Measurements from ENCODE around the gene PDE4B. TPM values are rescaled to one million over a fixed set of nuclear protein-coding genes. Genes with fewer than 3 reads are reported as not detected.
A peak's percentile ranks its signal among the peaks of the same experiment; 100 is the strongest.
"Not testable (repeated sequence)": the region's sequence is repeated elsewhere in the genome, so short reads cannot be mapped to it uniquely, and the experiment has no call there.

Gene PDE4B
- total RNA-seq, 2 experiments from 2014 or later: 23.4 to 26.2 TPM

GRCh38 chr1:66312271-66312990, 519.7 kb downstream of the PDE4B start:
- no peak overlapping the region for H3K4me3 Mint-ChIP-seq
- peaks cover 10% of the 10 kb centered on the region for H3K4me1 Mint-ChIP-seq (ENCODE audit: low read depth)
- H3K9me3 Mint-ChIP-seq: no peaks in the 10 kb centered on the region
- H3K36me3 Mint-ChIP-seq (ENCODE audit: low read depth): no peaks in the 10 kb centered on the region
- no peak overlapping the region for H3K27ac Mint-ChIP-seq
- intact Hi-C loops (cut with micrococcal nuclease): no loop called here
- H3K27me3 Mint-ChIP-seq (ENCODE audit: low read depth): no peaks in the 10 kb centered on the region
- CTCF ChIA-PET: interaction anchor here (0.6 kb wide), 1 partner anchor 28 kb away, joined by 4 read pairs; no protein-coding TSS in a partner anchor
- no peak for DNase-seq

- H3K4me3 Mint-ChIP-seq: no peak overlapping the region
- peaks cover 10% of the 10 kb centered on the region for H3K4me1 Mint-ChIP-seq (ENCODE audit: low read depth)
- no peaks in the 10 kb centered on the region for H3K27me3 Mint-ChIP-seq (ENCODE audit: low read depth)
- CTCF ChIA-PET: no interaction called here
- H3K36me3 Mint-ChIP-seq (ENCODE audit: low read depth): no peaks in the 10 kb centered on the region
- H3K27ac Mint-ChIP-seq: no peak overlapping the region
- intact Hi-C loops (cut with micrococcal nuclease): no loop called here
- DNase-seq: no peak
- H3K9me3 Mint-ChIP-seq: no peaks in the 10 kb centered on the region
Observed at GRCh38 chr1:66313429-66313828, 520.7 kb downstream of the PDE4B start.

GRCh38 chr1:66315671-66316070, 523.0 kb downstream of the PDE4B start:
- DNase-seq: no peak
- H3K4me3 Mint-ChIP-seq: no peak overlapping the region
- H3K9me3 Mint-ChIP-seq: no peaks in the 10 kb centered on the region
- H3K27ac Mint-ChIP-seq: no peak overlapping the region
- no peaks in the 10 kb centered on the region for H3K36me3 Mint-ChIP-seq (ENCODE audit: low read depth)
- CTCF ChIA-PET: no interaction called here
- H3K27me3 Mint-ChIP-seq (ENCODE audit: low read depth): no peaks in the 10 kb centered on the region
- peaks cover 10% of the 10 kb centered on the region for H3K4me1 Mint-ChIP-seq (ENCODE audit: low read depth)
- intact Hi-C loops (cut with micrococcal nuclease): no loop called here

GRCh38 chr1:66316464-66317247, 524.0 kb downstream of the PDE4B start:
- Mint-ChIP-seq H3K27me3 (ENCODE audit: low read depth) (no peaks in the 10 kb centered on the region), H3K27ac (peak overlapping the region; percentile 50), H3K4me3 (no peak overlapping the region), H3K4me1 (ENCODE audit: low read depth) (peaks cover 10% of the 10 kb centered on the region), H3K9me3 (no peaks in the 10 kb centered on the region), H3K36me3 (ENCODE audit: low read depth) (no peaks in the 10 kb centered on the region)
- no peak for DNase-seq
- CTCF ChIA-PET: interaction anchor here (0.8 kb wide), 1 partner anchor 10 kb away, joined by 3 read pairs; no protein-coding TSS in a partner anchor
- intact Hi-C loops (cut with micrococcal nuclease): loop anchor here (1.0 kb wide), 1 partner anchor 13 kb away; no protein-coding TSS in a partner anchor

- CTCF ChIA-PET: no interaction called here
- H3K4me3 Mint-ChIP-seq: no peak overlapping the region
- peaks cover 2% of the 10 kb centered on the region for H3K9me3 Mint-ChIP-seq
- peaks cover 10% of the 10 kb centered on the region for H3K4me1 Mint-ChIP-seq (ENCODE audit: low read depth)
- H3K36me3 Mint-ChIP-seq (ENCODE audit: low read depth): no peaks in the 10 kb centered on the region
- intact Hi-C loops (cut with micrococcal nuclease): loop anchor here (1.0 kb wide), 1 partner anchor 12 kb away; no protein-coding TSS in a partner anchor
- DNase-seq: no peak
- no peaks in the 10 kb centered on the region for H3K27me3 Mint-ChIP-seq (ENCODE audit: low read depth)
- H3K27ac Mint-ChIP-seq: peak overlapping the region; percentile 50
Observed at GRCh38 chr1:66317248-66317515, 524.5 kb downstream of the PDE4B start.

- Mint-ChIP-seq H3K4me1 (ENCODE audit: low read depth) (peaks cover 24% of the 10 kb centered on the region), H3K4me3 (no peak overlapping the region), H3K27ac (no peak overlapping the region), H3K9me3 (peaks cover 2% of the 10 kb centered on the region), H3K36me3 (ENCODE audit: low read depth) (no peaks in the 10 kb centered on the region), H3K27me3 (ENCODE audit: low read depth) (no peaks in the 10 kb centered on the region)
- DNase-seq: no peak
- intact Hi-C loops (cut with micrococcal nuclease): no loop called here
- CTCF ChIA-PET: interaction anchor here (0.9 to 2.0 kb wide), 4 partner anchors 11 to 126 kb away, joined by 3 to 5 read pairs (median 4); no protein-coding TSS in a partner anchor
Observed at GRCh38 chr1:66320231-66320630, 527.5 kb downstream of the PDE4B start.

GRCh38 chr1:66322462-66322861, 529.8 kb downstream of the PDE4B start:
- intact Hi-C loops (cut with micrococcal nuclease); H3K27ac Mint-ChIP-seq; H3K4me3 Mint-ChIP-seq; H3K9me3 Mint-ChIP-seq; H3K36me3 Mint-ChIP-seq (ENCODE audit: low read depth); CTCF ChIA-PET; H3K27me3 Mint-ChIP-seq (ENCODE audit: low read depth); DNase-seq: not testable (repeated sequence)
- H3K4me1 Mint-ChIP-seq (ENCODE audit: low read depth): peaks cover 30% of the 10 kb centered on the region

GRCh38 chr1:66323958-66324625, 531.4 kb downstream of the PDE4B start:
- H3K4me3 Mint-ChIP-seq: no peak overlapping the region
- intact Hi-C loops (cut with micrococcal nuclease): no loop called here
- H3K4me1 Mint-ChIP-seq (ENCODE audit: low read depth): peaks cover 39% of the 10 kb centered on the region
- H3K36me3 Mint-ChIP-seq (ENCODE audit: low read depth): no peaks in the 10 kb centered on the region
- H3K9me3 Mint-ChIP-seq: peaks cover 2% of the 10 kb centered on the region
- no peaks in the 10 kb centered on the region for H3K27me3 Mint-ChIP-seq (ENCODE audit: low read depth)
- H3K27ac Mint-ChIP-seq: no peak overlapping the region
- CTCF ChIA-PET: interaction anchor here (0.9 kb wide), 1 partner anchor 22 kb away, joined by 3 read pairs; no protein-coding TSS in a partner anchor
- DNase-seq: no peak

- Mint-ChIP-seq H3K4me1 (ENCODE audit: low read depth) (peaks cover 55% of the 10 kb centered on the region), H3K9me3 (peaks cover 2% of the 10 kb centered on the region), H3K36me3 (ENCODE audit: low read depth) (no peaks in the 10 kb centered on the region), H3K4me3 (no peak overlapping the region), H3K27ac (no peak overlapping the region), H3K27me3 (ENCODE audit: low read depth) (no peaks in the 10 kb centered on the region)
- intact Hi-C loops (cut with micrococcal nuclease): no loop called here
- CTCF ChIA-PET: interaction anchor here (1.1 kb wide), 1 partner anchor 44 kb away, joined by 3 read pairs; no protein-coding TSS in a partner anchor
- DNase-seq: no peak
Observed at GRCh38 chr1:66325594-66326380, 533.1 kb downstream of the PDE4B start.

- H3K4me1 Mint-ChIP-seq (ENCODE audit: low read depth): peaks cover 63% of the 10 kb centered on the region
- H3K9me3 Mint-ChIP-seq: peaks cover 2% of the 10 kb centered on the region
- no peak overlapping the region for H3K4me3 Mint-ChIP-seq
- no peak for DNase-seq
- H3K27ac Mint-ChIP-seq: no peak overlapping the region
- intact Hi-C loops (cut with micrococcal nuclease): no loop called here
- CTCF ChIA-PET: interaction anchor here (0.6 kb wide), 1 partner anchor 37 kb away, joined by 3 read pairs; no protein-coding TSS in a partner anchor
- H3K36me3 Mint-ChIP-seq (ENCODE audit: low read depth): no peaks in the 10 kb centered on the region
- no peaks in the 10 kb centered on the region for H3K27me3 Mint-ChIP-seq (ENCODE audit: low read depth)
Observed at GRCh38 chr1:66326867-66327266, 534.2 kb downstream of the PDE4B start.

GRCh38 chr1:66327588-66327987, 534.9 kb downstream of the PDE4B start:
- Mint-ChIP-seq H3K4me3 (no peak overlapping the region), H3K27me3 (ENCODE audit: low read depth) (no peaks in the 10 kb centered on the region), H3K4me1 (ENCODE audit: low read depth) (peaks cover 63% of the 10 kb centered on the region), H3K36me3 (ENCODE audit: low read depth) (peaks cover under 1% of the 10 kb centered on the region), H3K27ac (no peak overlapping the region), H3K9me3 (no peaks in the 10 kb centered on the region)
- CTCF ChIA-PET: interaction anchor here (2.0 kb wide), 1 partner anchor 26 kb away, joined by 4 read pairs; no protein-coding TSS in a partner anchor
- intact Hi-C loops (cut with micrococcal nuclease): no loop called here
- DNase-seq: no peak

Data from activated naive CD4-positive, alpha-beta T cell treated with anti-CD3 and anti-CD28 coated beads for 36 hours (primary cell).